A673 (cell line): Measurements from ENCODE around the gene SUPT5H. TPM values are rescaled to one million over a fixed set of nuclear protein-coding genes. Genes with fewer than 3 reads are reported as not detected.

Experiments
- Bru-seq: library from RNA; stranded (reverse); fragments of 400-500 nt; gene quantifications from one replicate; lab custom pipeline; 2021; lab: Mats Ljungman, UMichigan
- BruChase-seq, 2 experiments: library from RNA; stranded (reverse); fragments of 400-500 nt; gene quantifications; one replicate each; lab custom pipeline; 2021; lab: Mats Ljungman, UMichigan
- BruUV-seq: library from RNA; stranded (reverse); fragments of 400-500 nt; replicated peaks from 2 replicates; lab custom pipeline; 2021; lab: Mats Ljungman, UMichigan
- CTCF ChIA-PET: fragments of 300-600 bp; sonication (Branson Sonifier 250); formaldehyde crosslinking; loops from one replicate; lab custom pipeline; 2022; ENCODE audit warnings: antibody characterized with exemption; lab: Charles Lee
- POLR2A ChIA-PET: fragments of 300-600 bp; sonication (Branson Sonifier 250); formaldehyde crosslinking; loops from one replicate; lab custom pipeline; 2022; ENCODE audit warnings: antibody characterized with exemption; ENCODE audit not compliant: low non-redundant PET; lab: Charles Lee
- DNase-seq: peaks from one replicate; pipeline ENCODE4 v3.0.0-alpha.2; 2015; ENCODE audit warnings: low spot score
- H3K27ac ChIP-seq: fragments of 200-600 bp; sonication (generic); 2 replicates; pipeline ENCODE4 v1.5.1; 2016; ENCODE audit warnings: mixed run types, low read depth, mild to moderate bottlenecking, mixed read lengths, antibody characterized with exemption, low read length; ENCODE audit not compliant: poor library complexity, severe bottlenecking
- H3K27me3 ChIP-seq: fragments of 200-600 bp; sonication (generic); replicated peaks from 2 replicates; pipeline ENCODE4 v1.6.1; 2017; ENCODE audit warnings: mixed run types, low read depth, mild to moderate bottlenecking, mixed read lengths, antibody characterized with exemption, low read length; ENCODE audit not compliant: insufficient read depth, poor library complexity
- H3K36me3 ChIP-seq: fragments of 200-600 bp; sonication (generic); 2 replicates; pipeline ENCODE4 v1.6.1; 2016; ENCODE audit warnings: mixed run types, mild to moderate bottlenecking, mixed read lengths, antibody characterized with exemption, low read length; ENCODE audit not compliant: insufficient read depth, poor library complexity, severe bottlenecking
- H3K4me1 ChIP-seq: fragments of 200-600 bp; sonication (generic); 2 replicates; pipeline ENCODE4 v1.6.1; 2017; ENCODE audit warnings: mixed run types, mild to moderate bottlenecking, mixed read lengths, antibody characterized with exemption, low read length; ENCODE audit not compliant: insufficient read depth, poor library complexity, severe bottlenecking
- H3K4me3 ChIP-seq: fragments of 200-600 bp; sonication (generic); 2 replicates; pipeline ENCODE4 v1.5.1; 2016; ENCODE audit warnings: low read depth, mixed run types, mild to moderate bottlenecking, mixed read lengths, low read length; ENCODE audit not compliant: poor library complexity, severe bottlenecking
- H3K9me3 ChIP-seq: fragments of 200-600 bp; sonication (generic); 2 replicates; pipeline ENCODE4 v1.6.1; 2016; ENCODE audit warnings: mixed run types, low read depth, mild to moderate bottlenecking, mixed read lengths, antibody characterized with exemption, low read length; ENCODE audit not compliant: poor library complexity, severe bottlenecking
- CTCF ChIP-seq: fragments of 300-800, 200-600 bp; sonication (generic); conservative IDR thresholded peaks from 2 replicates; pipeline ENCODE4 v1.5.1; 2017; ENCODE audit warnings: low read depth, mild to moderate bottlenecking, antibody characterized with exemption, low read length, moderate library complexity, mixed read lengths
- EZH2 ChIP-seq: fragments of 200-600 bp; sonication (generic); IDR thresholded peaks from 2 replicates; pipeline ENCODE4 v1.6.1; 2017; ENCODE audit warnings: borderline replicate concordance, low read depth, mild to moderate bottlenecking, mixed read lengths, antibody characterized with exemption, low read length; ENCODE audit not compliant: poor library complexity, severe bottlenecking
- intact Hi-C: fragments of 100-400 bp; cut with micrococcal nuclease; formaldehyde crosslinking; loops from one replicate; pipeline ENCODE4 v1.10.0; 2022; ENCODE audit not compliant: unreplicated experiment
- long read RNA-seq: library from polyadenylated mRNA; stranded (forward); transcript quantifications from one replicate; pipeline ENCODE4 v2.0.0, GENCODE V29; 2022
- total RNA-seq: library from RNA; stranded (reverse); gene quantifications from 2 replicates; pipeline ENCODE4 v1.2.3, GENCODE V29; 2021

SUPT5H gene
- 160 and 169 TPM in 2 replicates for total RNA-seq
- Bru-seq, nascent RNA: percentile 68 among the genes with signal in this experiment
- percentile 76 among the genes with signal in this experiment for BruChase-seq, experiment 1, labeled RNA remaining after a 2-hour chase
- percentile 93 among the genes with signal in this experiment for BruChase-seq, experiment 2, labeled RNA remaining after a 6-hour chase
- long read RNA-seq, transcript SUPT5H-218 (2 exons, 718 nt): major isoform, 43 of 175 reads
- long read RNA-seq, transcript SUPT5H-203 (29 exons, 3,698 nt): minor isoform, 12 of 175 reads
- long read RNA-seq, transcript SUPT5H-201 (28 exons, 3,770 nt): minor isoform, 6 of 175 reads
- long read RNA-seq, partial matches to known transcripts: 62 of 175 reads
- long read RNA-seq, other reads (novel, unspliced or antisense): 52 of 175 reads

GRCh38 chr19:39445196-39446111 lies at the start of gene SUPT5H:
Gene SUPT5H, plus strand, starts transcription at chr19:39445582. Its CDS starts 309 bp downstream, at chr19:39445891.
- Histone ChIP-seq H3K4me3 (peak within 1 kb of the TSS; percentile 98), H3K4me1 (peaks cover 10% of the 10 kb centered on the region), H3K36me3 (peaks cover 4% of the 10 kb centered on the region), H3K9me3 (no peaks in the 10 kb centered on the region), H3K27ac (peak within 1 kb of the TSS; percentile 88), H3K27me3 (no peaks in the 10 kb centered on the region)
- DNase-seq: peak; percentile 98
- TSS peak; percentile 76 for BruUV-seq
- ChIA-PET POLR2A (interaction anchor here (0.6 to 1.0 kb wide), 2 partner anchors 10 to 392 kb away, joined by 3 to 9 read pairs; partner anchors contain the start of gene RPS16), CTCF (interaction anchor here (1.1 kb wide), 1 partner anchor 54 kb away, joined by 4 read pairs; no protein-coding TSS in a partner anchor)
- TF ChIP-seq CTCF: no peak
- TF ChIP-seq EZH2: no peak
- intact Hi-C loops: no loop called here

- Histone ChIP-seq H3K27ac (peak overlapping the region; percentile 33), H3K9me3 (no peaks in the 10 kb centered on the region), H3K36me3 (peaks cover 5% of the 10 kb centered on the region), H3K4me3 (no peak overlapping the region), H3K4me1 (peaks cover 15% of the 10 kb centered on the region), H3K27me3 (no peaks in the 10 kb centered on the region)
- TF ChIP-seq EZH2 (no peak), CTCF (peak; percentile 94)
- intact Hi-C loops: loop anchor here (1.0 kb wide), 1 partner anchor 15 kb away; the partner anchor contains the start of gene PLEKHG2
- POLR2A ChIA-PET: interaction anchor here (1.3 kb wide), 1 partner anchor 38 kb away, joined by 5 read pairs; the partner anchor contains the start of gene RPS16
- peak; percentile 91 for DNase-seq
- CTCF ChIA-PET: interaction anchor here (1.4 to 1.8 kb wide), 2 partner anchors 9 to 14 kb away, joined by 6 to 16 read pairs; partner anchors contain the start of genes PLEKHG2 and ZFP36
- no TSS peak for BruUV-seq
These were observed 47.8 kb upstream of the SUPT5H start for GRCh38 chr19:39397360-39398296.
